Neural progenitor cell (in vitro differentiated cells): ENCODE data around the gene AFF2.

ENCODE experiments used
- CTCF ChIP-seq: fragments of 200-600 bp; sonication (generic); IDR thresholded peaks from 2 replicates; pipeline ENCODE4 v1.5.1; 2017; ENCODE audit warnings: antibody characterized with exemption, mild to moderate bottlenecking
- EZH2 ChIP-seq: fragments of 200-600 bp; sonication (generic); IDR thresholded peaks from 2 replicates; pipeline ENCODE4 v1.6.1; 2017; ENCODE audit warnings: antibody characterized with exemption, mild to moderate bottlenecking, moderate library complexity

- no peak for TF ChIP-seq EZH2
- no peak for TF ChIP-seq CTCF
These were observed 109.3 kb downstream of the AFF2 start for GRCh38 chrX:148609515-148610327.
